IMR-90 (cell line): ENCODE measurements around the gene DPP6. TPM values are rescaled to one million over a fixed set of nuclear protein-coding genes. Genes with fewer than 3 reads are reported as not detected.

ENCODE experiments used
- ATAC-seq: fragments of 200-7000 bp; cut with Tn5 transposase; 2 replicates; pipeline ENCODE4 v1.9.1; 2020; ENCODE audit warnings: low read depth, mild to moderate bottlenecking, moderate library complexity
- BruUV-seq: library from RNA; stranded (reverse); fragments of 400-500 nt; replicated peaks from 2 replicates; lab custom pipeline; 2021; lab: Mats Ljungman, UMichigan
- CTCF ChIA-PET: fragments of 300-600 bp; formaldehyde crosslinking; extraction: SDS; loops from one replicate; lab custom pipeline; 2021; ENCODE audit warnings: antibody characterized with exemption; lab: Yijun Ruan, JAX
- POLR2A ChIA-PET: fragments of 300-600 bp; sonication (Branson Sonifier 250); formaldehyde crosslinking; loops from one replicate; lab custom pipeline; 2022; ENCODE audit warnings: antibody characterized with exemption; ENCODE audit not compliant: unreplicated experiment; lab: Charles Lee
- DNase-seq: peaks from one replicate; pipeline ENCODE4 v3.0.0; 2013
- H2AFZ ChIP-seq: replicated peaks from 2 replicates; pipeline ENCODE3; 2013; ENCODE audit warnings: low read length, mild to moderate bottlenecking; ENCODE audit not compliant: poor library complexity
- H2AK5ac ChIP-seq: 2 replicates; pipeline ENCODE4 v1.6.1; 2013; ENCODE audit warnings: low read depth, low read length, inconsistent platforms
- H2AK9ac ChIP-seq: replicated peaks from 2 replicates; pipeline ENCODE3; 2013; ENCODE audit warnings: mild to moderate bottlenecking, low read depth, low read length, moderate library complexity; ENCODE audit not compliant: poor library complexity
- H2BK120ac ChIP-seq: 2 replicates; pipeline ENCODE4 v1.6.1; 2013; ENCODE audit warnings: low read depth, low read length, inconsistent platforms
- H2BK15ac ChIP-seq: 3 replicates; pipeline ENCODE4 v1.6.1; 2013; ENCODE audit warnings: low read depth, low read length, inconsistent platforms
- H2BK20ac ChIP-seq: 2 replicates; pipeline ENCODE4 v1.6.1; 2013; ENCODE audit warnings: low read depth, mild to moderate bottlenecking, inconsistent platforms, low read length, moderate library complexity
- H2BK5ac ChIP-seq: 2 replicates; pipeline ENCODE4 v1.6.1; 2013; ENCODE audit warnings: mild to moderate bottlenecking, low read depth, low read length, inconsistent platforms; ENCODE audit not compliant: poor library complexity, severe bottlenecking
- H3K14ac ChIP-seq: replicated peaks from 2 replicates; pipeline ENCODE4 v1.6.1; 2013; ENCODE audit warnings: low read depth, low read length, inconsistent platforms
- H3K18ac ChIP-seq: 2 replicates; pipeline ENCODE4 v1.6.1; 2013; ENCODE audit warnings: low read depth, low read length, control low read depth
- H3K23ac ChIP-seq: 2 replicates; pipeline ENCODE4 v1.6.1; 2013; ENCODE audit warnings: low read depth, low read length, inconsistent platforms
- H3K27ac ChIP-seq: 2 replicates; pipeline ENCODE4 v1.5.1; 2013; ENCODE audit warnings: mild to moderate bottlenecking, control low read depth, low read length; ENCODE audit not compliant: insufficient read depth
- H3K27me3 ChIP-seq: 2 replicates; pipeline ENCODE4 v1.6.1; 2013; ENCODE audit warnings: low read length; ENCODE audit not compliant: control insufficient read depth, insufficient read depth
- H3K36me3 ChIP-seq: 2 replicates; pipeline ENCODE4 v1.6.1; 2013; ENCODE audit warnings: low read length, mixed read lengths; ENCODE audit not compliant: control insufficient read depth, insufficient read depth
- H3K4ac ChIP-seq: 2 replicates; pipeline ENCODE4 v1.6.1; 2013; ENCODE audit warnings: low read depth, low read length, inconsistent platforms
- H3K4me1 ChIP-seq: 2 replicates; pipeline ENCODE4 v1.6.1; 2013; ENCODE audit warnings: low read length, mixed read lengths; ENCODE audit not compliant: control insufficient read depth, insufficient read depth
- H3K4me2 ChIP-seq: 2 replicates; pipeline ENCODE4 v1.6.1; 2013; ENCODE audit warnings: low read depth, mild to moderate bottlenecking, control low read depth, low read length, moderate library complexity
- H3K4me3 ChIP-seq: 2 replicates; pipeline ENCODE4 v1.5.1; 2013; ENCODE audit warnings: low read depth, mild to moderate bottlenecking, control low read depth, low read length, moderate library complexity; ENCODE audit not compliant: insufficient read depth
- H3K56ac ChIP-seq: 2 replicates; pipeline ENCODE4 v1.6.1; 2013; ENCODE audit warnings: low read length, inconsistent platforms; ENCODE audit not compliant: insufficient read depth; ENCODE audit errors: extremely low read depth
- H3K79me1 ChIP-seq, 2 experiments: 2 replicates each; pipeline ENCODE4 v1.6.1; 2013; ENCODE audit warnings: low read length in 2 of 2, inconsistent platforms in 1 of 2, low read depth in 1 of 2
- H3K9ac ChIP-seq: 2 replicates; pipeline ENCODE4 v1.6.1; 2013; ENCODE audit warnings: low read depth, low read length, control low read depth
- H3K9me1 ChIP-seq: 2 replicates; pipeline ENCODE4 v1.6.1; 2013; ENCODE audit warnings: low read length, inconsistent platforms; ENCODE audit not compliant: insufficient read depth
- H3K9me3 ChIP-seq: 2 replicates; pipeline ENCODE4 v1.6.1; 2013; ENCODE audit warnings: low read length; ENCODE audit not compliant: control insufficient read depth, insufficient read depth
- H4K20me1 ChIP-seq: 2 replicates; pipeline ENCODE4 v1.6.1; 2013; ENCODE audit warnings: low read length, inconsistent platforms; ENCODE audit not compliant: insufficient read depth
- H4K5ac ChIP-seq: 2 replicates; pipeline ENCODE4 v1.6.1; 2013; ENCODE audit warnings: mild to moderate bottlenecking, low read depth, low read length, control low read depth
- H4K8ac ChIP-seq, 2 experiments: 2 replicates each; pipeline ENCODE4 v1.6.1; 2013; ENCODE audit warnings: low read depth in 2 of 2, low read length in 2 of 2, control low read depth in 1 of 2, inconsistent platforms in 1 of 2
- H4K91ac ChIP-seq: 2 replicates; pipeline ENCODE4 v1.6.1; 2013; ENCODE audit warnings: low read depth, low read length, inconsistent platforms; ENCODE audit not compliant: insufficient read depth
- WGBS, 2 experiments: methylation state at CpG; one replicate each; pipeline versions ENCODE4 v1.1.5 to v1.1.7; 2013; ENCODE audit warnings: missing lambda C conversion rate in 2 of 2; ENCODE audit not compliant: insufficient read length in 1 of 2; ENCODE audit errors: extremely low coverage in 2 of 2; 5-methylcytosine and 5-hydroxymethylcytosine counted together
- dilution Hi-C: fragments of 300-500 bp; cut with HindIII; formaldehyde crosslinking; loops from one replicate; pipeline ENCODE4 v1.14.3; 2018; ENCODE audit warnings: low sequenced_read_pairs; ENCODE audit not compliant: unreplicated experiment
- in situ Hi-C: fragments of 300-500 bp; cut with MboI; formaldehyde crosslinking; loops from 3 replicates; pipeline ENCODE4 v1.14.3; 2019; ENCODE audit warnings: low sequenced_read_pairs, inconsistent platforms, mixed read lengths
- intact Hi-C: fragments of 100-400 bp; cut with micrococcal nuclease; formaldehyde crosslinking; loops from 2 replicates; pipeline ENCODE4 v1.10.0; 2022
- polyA plus RNA-seq, 3 experiments: library from polyadenylated mRNA; depleted of rRNA; stranded (reverse); fragments of >200 nt; gene quantifications; 2 replicates each; pipeline ENCODE4 v1.2.3, GENCODE V29; 2012; ENCODE audit warnings: low replicate concordance in 1 of 3
- total RNA-seq: library from RNA; depleted of rRNA; stranded (reverse); fragments of >200 nt; gene quantifications from 2 replicates; pipeline ENCODE4 v1.2.3, GENCODE V29; 2012
- TF ChIP-seq, protein P1 (sequence below): fragments of 150-350 bp; IDR thresholded peaks from 2 replicates; pipeline ENCODE4 v1.6.1; 2016; ENCODE audit warnings: low read depth, mild to moderate bottlenecking, low read length, moderate library complexity, borderline replicate concordance

Gene DPP6
- total and polyA plus RNA-seq, 2 of the 4 experiments (the other 2 are of a cell fraction) = not detected

DNA sequence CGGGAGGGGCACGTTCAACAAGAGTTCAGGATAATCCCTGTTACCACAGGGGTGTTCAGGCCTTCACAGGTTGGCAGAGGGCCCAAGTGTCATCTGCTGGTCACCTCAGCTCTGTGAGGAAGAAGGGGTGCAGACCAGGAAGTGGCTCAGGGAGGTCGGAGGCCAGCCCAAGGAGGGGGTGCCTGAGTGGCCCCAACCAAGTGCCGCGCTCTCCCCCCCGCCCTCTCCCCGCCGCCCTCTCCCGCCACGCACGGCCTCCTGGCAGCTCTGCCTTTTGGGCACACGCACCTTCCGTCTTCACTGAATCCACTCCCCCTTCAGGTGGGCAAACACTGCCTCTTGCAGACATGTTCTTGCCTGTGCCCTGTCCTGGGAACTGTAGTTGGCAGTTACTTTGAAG, 705.6 kb downstream of the DPP6 start:
- TF ChIP-seq, protein P1, sequence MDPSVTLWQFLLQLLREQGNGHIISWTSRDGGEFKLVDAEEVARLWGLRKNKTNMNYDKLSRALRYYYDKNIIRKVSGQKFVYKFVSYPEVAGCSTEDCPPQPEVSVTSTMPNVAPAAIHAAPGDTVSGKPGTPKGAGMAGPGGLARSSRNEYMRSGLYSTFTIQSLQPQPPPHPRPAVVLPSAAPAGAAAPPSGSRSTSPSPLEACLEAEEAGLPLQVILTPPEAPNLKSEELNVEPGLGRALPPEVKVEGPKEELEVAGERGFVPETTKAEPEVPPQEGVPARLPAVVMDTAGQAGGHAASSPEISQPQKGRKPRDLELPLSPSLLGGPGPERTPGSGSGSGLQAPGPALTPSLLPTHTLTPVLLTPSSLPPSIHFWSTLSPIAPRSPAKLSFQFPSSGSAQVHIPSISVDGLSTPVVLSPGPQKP = no peak
- dilution Hi-C loops (no loop called here), in situ Hi-C loops (no loop called here), intact Hi-C loops (no loop called here)
- no TSS peak for BruUV-seq
- ChIA-PET CTCF (no interaction called here), POLR2A (no interaction called here)
- H3K27me3 ChIP-seq = no peaks in the 10 kb centered on the region
- H4K5ac ChIP-seq = no peak overlapping the region
- H2BK120ac ChIP-seq = no peak overlapping the region
- no peaks in the 10 kb centered on the region for H3K9me1 ChIP-seq
- H3K4ac ChIP-seq = no peak overlapping the region
- ATAC-seq (no peak), DNase-seq (no peak)
- no peak overlapping the region for H3K4me3 ChIP-seq
- 88% methylated on average over 6 of the region's 13 CpGs; no CpG with 5 or more reads in 1 of the 2 experiments for WGBS, 2 experiments
- no peak overlapping the region for H2BK20ac ChIP-seq
- H4K8ac ChIP-seq = no peak overlapping the region
- no peak overlapping the region for H2BK15ac ChIP-seq
- H3K23ac ChIP-seq = no peak overlapping the region
- H3K36me3 ChIP-seq = no peaks in the 10 kb centered on the region
- no peaks in the 10 kb centered on the region for H4K20me1 ChIP-seq
- no peaks in the 10 kb centered on the region for H3K79me1 ChIP-seq
- H2AK5ac ChIP-seq = no peak overlapping the region
- no peak overlapping the region for H4K91ac ChIP-seq
- H3K4me1 ChIP-seq = no peaks in the 10 kb centered on the region
- H2BK5ac ChIP-seq = no peak overlapping the region
- H2AK9ac ChIP-seq = no peak overlapping the region
- no peak overlapping the region for H3K18ac ChIP-seq
- H3K27ac ChIP-seq = no peak overlapping the region
- H3K9me3 ChIP-seq = peaks cover 49% of the 10 kb centered on the region
- no peak overlapping the region for H3K4me2 ChIP-seq
- no peak overlapping the region for H3K9ac ChIP-seq
- H3K14ac ChIP-seq = no peak overlapping the region
- no peak overlapping the region for H2AFZ ChIP-seq
- H3K56ac ChIP-seq = no peak overlapping the region
